Fibroblast of skin of right quadriceps (primary cell): ENCODE measurements around the gene GABBR2.

Source experiments
- DNase-seq: peaks from one replicate; pipeline ENCODE4 v3.0.0-alpha.2; 2013

The GABBR2 gene

DNA sequence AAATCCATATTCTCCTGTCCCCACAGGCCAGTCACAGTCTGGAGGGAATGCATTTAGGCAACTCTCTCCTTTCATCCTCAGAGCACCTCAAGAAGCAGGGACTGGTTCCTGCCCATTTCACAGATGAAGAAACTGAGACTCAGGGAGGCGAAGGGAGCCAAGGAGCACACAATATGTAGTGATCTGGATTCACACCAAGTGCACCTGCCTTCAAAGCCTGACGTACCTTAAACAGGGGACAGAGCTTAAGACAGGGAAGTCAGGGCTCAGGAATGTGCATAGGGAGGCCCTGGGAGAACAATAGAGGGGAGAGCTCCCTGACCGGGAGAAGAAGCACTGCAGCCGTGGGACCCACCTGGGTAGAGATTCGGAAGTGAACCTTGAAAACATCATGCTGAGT lies 83.0 kb downstream of the GABBR2 start:
- no peak for DNase-seq

DNA sequence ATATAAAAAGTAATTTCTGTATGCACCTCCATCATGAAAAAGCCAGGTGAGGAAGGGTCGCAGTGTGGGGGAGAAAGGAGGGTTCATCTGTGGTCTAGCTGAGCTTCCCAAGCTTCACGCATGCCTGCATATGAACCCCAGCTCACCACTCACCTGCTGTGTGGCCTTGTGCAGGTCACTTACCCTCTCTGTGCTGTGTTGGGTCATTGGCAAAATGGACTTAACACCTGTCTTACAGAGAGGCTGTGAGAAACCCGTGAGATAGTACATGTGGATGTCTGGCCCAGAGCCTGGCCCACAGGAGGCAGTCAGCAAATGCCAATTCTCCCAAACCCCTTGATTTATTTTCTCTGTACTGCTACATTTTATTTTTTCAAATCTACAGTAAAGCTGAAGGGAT lies 88.9 kb downstream of the GABBR2 start:
- DNase-seq, result no peak

DNA sequence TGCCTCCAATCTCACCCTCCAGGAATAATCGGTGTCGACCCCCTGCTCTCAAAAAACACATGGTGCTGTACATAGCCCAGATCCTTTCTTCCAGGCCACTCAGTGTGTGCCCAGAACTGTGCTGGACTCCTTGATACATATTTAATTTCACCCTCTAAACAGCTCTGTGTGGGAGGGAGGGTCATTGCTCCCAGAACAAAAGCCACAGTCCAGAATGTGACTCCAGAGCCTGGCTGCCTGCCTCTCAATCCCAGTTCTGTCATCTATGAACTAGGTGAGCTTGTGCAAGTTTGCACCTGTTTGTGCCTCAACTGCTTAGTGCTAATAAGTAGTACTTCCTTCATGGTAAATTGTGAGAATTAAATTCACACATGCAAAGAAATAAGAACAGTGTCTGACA lies 93.1 kb downstream of the GABBR2 start:
- no peak for DNase-seq

DNA sequence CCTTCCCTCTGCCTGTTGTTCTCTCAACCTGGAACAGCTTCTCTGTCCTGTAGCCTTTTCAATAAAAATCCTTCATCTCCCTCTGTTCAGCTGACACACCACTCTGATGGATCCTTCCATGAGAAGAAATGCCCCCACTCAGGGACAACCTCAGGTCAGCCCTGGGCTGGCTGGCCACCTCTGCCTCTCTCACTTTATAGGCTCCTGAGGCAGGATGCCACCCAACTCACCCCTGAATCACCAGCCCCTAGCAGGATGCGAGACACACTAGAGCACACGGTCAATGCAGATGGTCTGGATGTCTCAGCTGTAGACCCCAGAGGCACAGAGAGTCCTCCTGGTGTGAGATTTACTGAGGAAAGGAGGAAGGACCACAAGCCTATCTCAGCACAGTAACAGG lies 93.8 kb downstream of the GABBR2 start:
- no peak for DNase-seq

DNA sequence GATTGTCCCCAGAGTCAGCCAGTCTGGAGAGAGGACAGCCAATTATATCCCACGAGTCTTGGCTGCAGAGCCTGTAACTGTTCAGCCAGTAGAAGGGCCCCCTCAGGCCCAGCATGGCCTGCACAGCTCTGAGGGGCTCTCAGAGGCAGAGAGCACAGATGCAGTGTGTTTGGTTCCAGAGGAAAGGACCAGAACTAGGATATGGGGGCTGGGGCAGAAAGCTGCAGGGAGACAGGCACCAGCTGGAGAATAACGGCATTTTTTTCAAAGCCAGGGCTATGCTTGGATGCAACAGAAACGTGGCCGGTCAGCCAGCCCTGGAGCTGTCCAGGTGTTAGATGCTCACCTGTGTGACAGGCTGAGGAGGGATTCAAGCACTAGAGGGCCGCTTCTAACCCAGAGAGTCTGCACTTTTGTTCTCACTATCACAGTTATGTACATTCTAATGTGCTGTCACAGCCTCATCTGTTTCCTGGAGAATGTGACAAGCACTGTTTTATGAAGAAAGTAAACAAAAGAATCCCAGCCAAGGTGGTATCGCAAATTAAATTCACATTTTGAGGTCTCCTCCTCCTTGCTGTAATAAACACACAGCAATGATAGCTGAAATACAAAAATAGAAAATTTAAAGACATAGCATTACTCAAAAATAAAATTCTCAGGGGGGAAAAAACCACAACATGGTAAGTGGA lies 96.5 kb downstream of the GABBR2 start:
- no peak for DNase-seq

DNA sequence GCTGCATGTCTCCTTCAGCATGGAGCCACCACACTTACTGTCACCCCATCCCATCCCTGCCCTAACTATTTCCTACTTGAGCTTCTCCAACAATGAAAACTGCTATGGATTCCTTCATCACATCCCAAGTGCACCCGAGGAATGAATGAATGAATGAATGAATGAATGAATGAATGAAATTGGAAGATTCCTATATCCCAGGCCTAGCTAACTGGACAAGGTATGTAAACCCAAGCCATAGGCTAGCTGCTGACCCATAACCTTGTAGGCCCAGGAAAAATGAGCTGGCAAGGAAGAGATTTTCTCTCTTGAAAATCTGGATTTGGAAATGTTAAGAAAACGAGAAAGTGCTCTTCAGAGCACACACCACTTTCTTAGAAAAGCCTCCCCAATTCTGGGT lies 97.4 kb downstream of the GABBR2 start:
- no peak for DNase-seq

DNA sequence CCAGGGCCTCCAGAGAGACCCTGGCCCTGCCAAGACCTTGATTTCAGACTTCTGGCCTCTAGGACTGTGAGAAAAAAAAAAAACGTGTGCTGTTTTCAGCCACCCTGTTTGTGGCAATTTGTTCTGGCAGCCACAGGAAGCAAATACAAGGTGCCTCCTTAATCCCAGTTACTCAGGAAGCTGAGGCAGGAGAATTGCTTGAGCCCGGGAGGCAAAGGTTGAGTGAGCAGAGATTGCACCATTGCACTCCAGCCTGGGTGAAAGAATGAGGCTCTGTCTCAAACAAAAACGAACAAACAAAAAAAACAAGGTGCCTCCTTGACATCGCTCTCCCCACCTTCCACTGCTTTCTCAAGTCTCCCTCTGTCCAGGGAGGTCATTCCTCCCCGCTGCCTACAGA lies 98.0 kb downstream of the GABBR2 start:
- no peak for DNase-seq

DNA sequence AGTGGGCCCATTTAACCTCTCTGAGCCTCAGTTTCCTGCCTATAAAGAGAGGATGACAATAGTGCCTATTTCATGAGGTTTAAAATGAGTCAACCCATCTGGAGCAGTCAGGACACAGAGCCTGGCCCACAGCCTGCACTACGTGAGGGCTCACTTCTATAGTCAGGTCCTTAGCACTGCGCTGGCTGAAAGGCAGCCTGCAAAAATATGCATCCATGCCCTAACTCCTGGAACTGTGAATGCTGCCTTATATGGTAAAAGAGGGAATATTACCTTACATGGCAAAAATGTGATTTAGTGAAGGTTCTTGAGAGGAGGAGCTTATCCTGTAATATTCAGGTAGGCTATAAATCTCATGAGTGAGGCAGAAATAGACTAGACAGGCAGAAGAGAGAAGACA lies 98.5 kb downstream of the GABBR2 start:
- peak; percentile 47 for DNase-seq

DNA sequence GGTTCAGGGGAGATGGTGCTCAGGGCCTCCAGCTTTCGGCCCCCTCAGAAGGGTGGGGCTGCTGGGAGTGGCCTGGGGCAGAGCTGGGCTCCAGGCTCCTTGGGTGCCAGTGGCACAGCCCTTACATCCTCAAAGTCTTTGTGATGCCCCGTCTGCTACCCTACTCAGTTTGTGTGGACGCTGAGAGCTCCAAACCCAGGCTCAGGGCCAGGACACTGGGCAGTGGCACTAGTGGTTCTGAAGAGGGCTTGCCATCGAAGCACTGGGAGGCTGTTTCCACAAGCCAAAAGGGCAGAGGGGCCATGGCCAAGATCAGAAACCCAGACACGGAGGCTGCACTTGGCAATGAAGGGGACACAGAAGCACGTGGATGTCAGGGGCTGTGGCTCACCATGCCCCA lies 99.1 kb downstream of the GABBR2 start:
- DNase-seq, result no peak

DNA sequence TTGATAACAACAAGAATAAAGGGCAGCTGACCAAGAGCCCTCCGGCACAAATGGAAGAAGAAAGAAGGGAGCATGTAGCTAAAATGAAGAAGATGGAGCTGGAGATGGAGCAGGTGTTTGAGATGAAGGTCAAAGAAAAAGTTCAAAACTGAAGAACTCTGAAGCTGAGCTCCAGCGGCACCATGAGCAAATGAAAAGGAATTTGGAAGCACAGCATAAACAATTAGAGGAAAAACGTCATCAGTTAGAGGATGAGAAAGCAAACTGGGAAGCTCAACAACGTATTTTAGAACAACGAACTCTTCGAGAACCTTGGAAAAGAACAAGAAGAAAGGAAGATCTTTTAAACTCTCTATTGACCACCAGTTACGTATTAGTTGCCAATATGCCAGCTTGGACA lies 100.9 kb downstream of the GABBR2 start:
- DNase-seq, result peak; percentile 43

DNA sequence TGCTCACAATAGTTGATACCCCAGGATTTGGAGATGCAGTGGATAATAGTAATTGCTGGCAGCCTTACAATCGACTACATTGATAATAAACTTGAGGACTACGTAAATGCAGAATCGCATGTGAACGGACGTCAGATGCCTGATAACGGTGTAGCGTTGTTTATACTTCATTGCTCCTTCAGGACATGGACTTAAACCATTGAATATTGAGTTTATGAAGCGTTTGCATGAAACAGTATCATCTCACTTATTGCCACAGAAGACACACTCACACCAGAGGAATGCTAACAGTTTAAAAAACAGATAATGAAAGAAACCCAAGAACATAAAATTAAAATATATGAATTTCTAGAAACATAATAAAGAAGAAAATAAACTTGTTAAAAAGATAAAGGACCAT lies 101.6 kb downstream of the GABBR2 start:
- no peak for DNase-seq

DNA sequence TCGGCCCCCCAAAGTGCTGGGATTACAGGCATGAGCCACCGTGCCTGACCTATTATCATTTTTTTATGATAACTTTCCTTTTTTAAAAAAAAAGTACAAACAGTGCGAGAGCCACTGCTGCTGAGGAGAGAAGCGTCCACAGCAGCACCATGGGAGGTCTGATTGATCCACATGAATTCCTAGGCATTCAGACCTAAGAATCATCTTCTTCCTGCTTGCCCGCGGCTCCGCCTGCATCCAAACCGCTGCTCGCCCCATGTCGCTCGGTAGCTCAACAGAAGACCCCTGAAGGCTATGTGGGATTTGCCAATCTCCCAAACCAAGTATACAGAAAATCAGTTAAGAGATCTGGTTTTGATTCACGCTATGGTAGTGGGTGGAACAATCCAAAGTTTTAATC lies 102.0 kb downstream of the GABBR2 start:
- no peak for DNase-seq

DNA sequence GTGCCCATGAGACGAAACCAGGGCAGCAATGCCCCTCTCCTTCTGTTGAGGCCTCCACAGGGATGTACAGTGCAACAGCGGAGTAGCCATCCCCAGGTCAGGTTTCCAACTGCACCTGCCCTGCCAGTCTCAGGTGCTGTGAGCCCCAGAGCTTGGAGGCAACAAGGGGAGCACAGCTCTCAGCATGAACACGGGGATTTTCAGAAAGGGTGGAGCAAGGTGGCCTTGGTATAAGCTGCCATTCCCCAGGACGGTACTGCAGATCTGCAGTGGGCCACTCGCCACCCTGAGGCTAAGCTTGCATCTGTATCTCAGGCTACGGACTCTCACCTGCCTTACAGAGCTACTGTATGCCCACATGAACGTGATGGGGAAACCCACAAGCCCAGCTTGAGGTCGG lies 103.6 kb downstream of the GABBR2 start:
- no peak for DNase-seq

DNA sequence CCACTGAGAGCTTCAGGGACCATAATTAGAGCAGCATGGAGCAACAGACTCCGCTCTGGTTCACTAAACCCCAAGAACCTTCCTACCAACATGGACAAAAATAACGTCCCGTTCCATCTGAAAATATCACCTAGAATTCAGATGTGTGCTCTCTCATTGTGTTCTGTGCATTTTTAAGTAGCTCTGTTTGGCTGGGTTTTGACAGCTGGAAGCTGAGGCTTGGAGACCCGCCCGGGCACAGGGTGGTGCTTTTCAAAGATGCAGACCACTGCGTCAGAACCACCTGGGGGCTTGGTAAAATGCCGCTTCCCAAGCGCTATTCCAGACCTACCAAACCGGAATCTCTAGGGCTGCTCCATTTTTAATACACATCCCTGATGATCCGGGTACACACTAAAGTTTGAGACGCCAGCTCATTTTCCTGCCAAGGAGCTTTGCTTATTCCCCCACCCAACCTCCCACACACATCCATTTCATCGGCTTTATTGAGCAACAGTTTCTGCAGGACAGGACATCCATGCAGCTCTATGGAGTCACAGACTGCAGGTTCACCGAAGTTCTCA lies 104.8 kb downstream of the GABBR2 start:
- DNase-seq, result no peak

DNA sequence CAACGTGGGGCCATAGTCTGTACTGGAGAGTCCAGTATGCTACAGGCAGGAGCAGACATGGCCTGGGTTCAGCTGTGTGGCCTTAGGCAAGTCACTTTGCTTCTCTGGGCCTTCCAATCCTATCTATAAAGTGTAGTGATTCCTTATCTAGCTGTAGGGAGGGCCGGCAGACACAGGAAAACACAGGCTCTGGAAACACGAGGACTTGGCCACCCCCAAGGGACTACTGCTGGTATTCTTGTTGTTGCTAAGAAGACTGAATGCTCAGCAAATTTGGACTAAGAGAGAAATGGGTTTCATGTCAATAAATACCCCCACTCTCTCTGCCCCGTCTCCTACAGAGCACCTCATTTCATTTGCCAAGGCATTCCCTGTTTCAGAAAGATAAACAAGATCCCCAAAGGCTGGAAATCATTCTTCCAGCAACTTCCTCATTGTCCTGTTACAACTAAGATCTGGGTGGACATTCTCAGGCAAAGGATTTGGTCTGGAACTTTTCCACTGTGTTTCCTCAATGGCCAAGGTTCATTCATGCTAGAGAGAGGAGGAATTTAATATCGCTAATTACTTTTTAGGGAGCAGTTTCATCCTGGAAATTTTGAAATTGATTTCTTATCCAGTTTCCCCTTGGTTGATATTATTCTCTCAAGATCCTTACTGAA lies 105.8 kb downstream of the GABBR2 start:
- no peak for DNase-seq

DNA sequence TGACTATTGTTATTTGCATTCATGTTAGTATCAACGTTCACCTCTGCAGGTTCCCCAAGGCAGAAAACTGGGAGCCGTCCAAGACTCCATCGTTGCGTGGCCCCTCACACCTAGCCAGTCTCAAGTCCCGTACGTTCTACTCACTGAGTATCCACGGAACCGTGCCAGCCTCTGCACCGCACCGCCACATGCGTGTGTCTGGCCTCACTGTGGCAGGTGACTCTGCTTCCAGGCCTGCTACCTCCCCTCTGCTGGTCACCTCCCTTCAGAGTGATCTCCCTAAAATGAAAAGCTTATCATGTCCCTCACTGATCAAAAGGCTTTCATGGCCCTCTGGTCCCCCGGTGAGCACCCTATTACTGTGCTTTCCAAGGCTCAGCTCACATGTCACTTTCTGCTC lies 108.1 kb downstream of the GABBR2 start:
- no peak for DNase-seq

DNA sequence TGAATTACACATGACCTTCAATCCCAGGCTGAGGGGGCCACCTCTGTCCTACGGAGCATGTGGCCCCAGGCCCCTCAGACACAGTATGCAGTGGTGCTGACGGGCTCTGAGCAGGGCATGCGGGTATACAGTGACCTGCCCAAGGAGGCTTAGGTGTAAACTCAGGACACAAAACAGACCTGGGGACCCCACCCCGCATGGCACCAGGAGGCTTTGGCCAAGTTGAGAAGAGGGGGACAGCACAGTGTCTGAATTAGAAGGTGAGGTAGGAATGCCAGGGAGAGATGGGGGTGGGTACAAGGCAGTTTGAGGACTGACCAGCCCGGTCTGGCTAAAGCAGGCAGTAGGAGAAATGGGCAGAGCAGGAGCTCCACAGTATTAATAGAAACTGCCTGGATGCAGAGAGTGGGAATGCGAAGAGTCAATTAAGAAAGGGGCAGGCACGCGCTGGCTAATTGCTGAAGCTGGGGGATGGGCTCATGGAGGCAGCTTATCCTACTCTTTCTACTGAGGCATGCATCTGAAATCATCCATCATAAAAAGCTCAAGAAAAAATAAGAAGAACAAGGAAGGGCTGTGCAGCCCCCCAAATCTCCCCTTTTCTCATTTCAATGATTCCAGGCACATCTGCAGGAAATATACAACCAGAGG lies 109.0 kb downstream of the GABBR2 start:
- no peak for DNase-seq

DNA sequence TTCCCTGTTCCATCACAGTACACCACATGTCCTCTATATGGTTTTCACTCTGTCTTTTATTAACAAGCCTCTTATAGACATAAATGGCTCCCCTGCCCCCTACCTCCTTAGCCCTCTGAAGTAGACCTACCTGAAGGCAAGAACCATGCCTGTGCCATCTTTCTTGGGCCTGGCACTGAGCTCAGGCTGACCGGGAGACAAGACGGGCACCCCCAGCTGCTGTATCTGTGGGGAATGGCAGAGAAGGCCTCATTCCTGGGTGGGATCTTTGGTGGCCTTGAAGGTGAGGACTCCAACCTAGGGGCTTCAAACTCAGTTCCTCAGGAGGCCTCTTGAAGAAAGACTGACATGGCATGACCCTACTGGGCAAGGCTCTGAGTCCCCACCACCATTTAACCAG lies 109.9 kb downstream of the GABBR2 start:
- DNase-seq, result no peak

DNA sequence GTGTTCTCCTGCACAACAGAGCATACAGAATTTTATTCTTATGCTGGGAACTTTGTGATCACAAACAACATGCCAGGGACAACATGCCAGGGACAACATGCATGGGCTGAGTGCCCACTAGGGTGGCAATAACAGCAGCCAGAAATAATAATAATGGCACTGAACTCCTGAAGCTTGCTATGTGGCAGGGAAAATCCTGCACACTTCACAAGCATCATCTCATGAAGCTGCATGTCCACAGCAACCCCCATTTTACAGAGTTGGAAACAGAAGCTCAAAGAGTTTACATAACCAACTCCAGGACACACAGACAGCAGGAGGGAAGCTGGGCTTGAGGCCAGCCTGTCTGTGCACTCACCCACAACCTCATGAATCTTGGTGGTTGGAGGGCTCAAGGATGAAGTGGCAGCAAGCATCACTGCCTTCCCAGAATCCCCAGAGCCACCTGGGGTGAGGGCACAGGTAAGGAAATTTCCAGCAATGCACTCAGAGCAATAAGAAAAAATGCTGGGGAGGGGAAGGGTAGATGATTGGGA lies 111.4 kb downstream of the GABBR2 start:
- no peak for DNase-seq

DNA sequence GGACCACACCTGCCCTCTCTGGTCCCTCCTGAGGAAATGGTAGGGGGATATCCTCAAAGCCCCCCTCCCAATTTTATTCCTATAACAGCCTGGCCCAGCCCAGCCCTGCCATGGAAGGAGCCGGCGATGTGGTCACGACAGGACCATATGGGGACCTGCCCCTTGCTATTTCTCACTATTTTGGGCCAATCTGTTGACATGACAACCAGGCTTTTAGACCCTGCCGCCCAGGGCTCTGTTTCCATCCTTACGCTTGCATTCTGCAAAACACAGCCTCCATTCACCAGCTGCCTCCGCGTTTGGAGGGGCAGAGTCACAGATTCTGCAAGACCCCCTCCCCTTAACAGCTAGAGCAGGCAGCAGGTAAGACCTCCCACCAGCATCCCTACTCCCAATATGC lies 112.2 kb downstream of the GABBR2 start:
- no peak for DNase-seq

DNA sequence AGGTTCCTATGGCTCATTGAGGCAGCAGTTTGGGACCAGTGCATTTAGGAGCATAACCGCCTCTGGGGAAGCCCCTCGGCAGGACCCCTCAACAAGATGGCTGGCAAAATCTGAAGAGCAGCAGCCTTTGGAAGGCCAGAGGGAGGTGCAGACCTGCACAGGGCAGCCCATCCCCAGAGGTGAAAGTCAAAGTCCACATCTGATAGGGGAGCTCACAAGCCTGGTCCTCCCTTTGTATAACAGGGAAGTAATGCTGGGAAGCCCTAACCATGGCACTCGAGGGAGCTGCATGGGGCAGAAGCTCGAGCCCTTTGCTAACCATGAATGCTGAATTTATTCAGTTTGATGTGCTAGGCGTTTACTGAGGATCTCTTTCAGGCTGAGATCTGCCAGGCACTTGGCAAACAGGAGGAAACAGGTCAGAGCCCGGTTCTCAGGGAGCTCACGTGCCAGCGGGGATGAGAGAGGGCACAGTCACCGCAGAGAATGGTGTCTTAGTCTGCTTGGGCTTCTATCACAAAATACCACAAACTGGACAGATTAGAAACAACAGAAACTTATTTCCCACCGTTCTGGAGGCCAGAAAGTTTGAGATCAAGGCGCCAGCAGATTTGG lies 114.1 kb downstream of the GABBR2 start:
- DNase-seq, result no peak

DNA sequence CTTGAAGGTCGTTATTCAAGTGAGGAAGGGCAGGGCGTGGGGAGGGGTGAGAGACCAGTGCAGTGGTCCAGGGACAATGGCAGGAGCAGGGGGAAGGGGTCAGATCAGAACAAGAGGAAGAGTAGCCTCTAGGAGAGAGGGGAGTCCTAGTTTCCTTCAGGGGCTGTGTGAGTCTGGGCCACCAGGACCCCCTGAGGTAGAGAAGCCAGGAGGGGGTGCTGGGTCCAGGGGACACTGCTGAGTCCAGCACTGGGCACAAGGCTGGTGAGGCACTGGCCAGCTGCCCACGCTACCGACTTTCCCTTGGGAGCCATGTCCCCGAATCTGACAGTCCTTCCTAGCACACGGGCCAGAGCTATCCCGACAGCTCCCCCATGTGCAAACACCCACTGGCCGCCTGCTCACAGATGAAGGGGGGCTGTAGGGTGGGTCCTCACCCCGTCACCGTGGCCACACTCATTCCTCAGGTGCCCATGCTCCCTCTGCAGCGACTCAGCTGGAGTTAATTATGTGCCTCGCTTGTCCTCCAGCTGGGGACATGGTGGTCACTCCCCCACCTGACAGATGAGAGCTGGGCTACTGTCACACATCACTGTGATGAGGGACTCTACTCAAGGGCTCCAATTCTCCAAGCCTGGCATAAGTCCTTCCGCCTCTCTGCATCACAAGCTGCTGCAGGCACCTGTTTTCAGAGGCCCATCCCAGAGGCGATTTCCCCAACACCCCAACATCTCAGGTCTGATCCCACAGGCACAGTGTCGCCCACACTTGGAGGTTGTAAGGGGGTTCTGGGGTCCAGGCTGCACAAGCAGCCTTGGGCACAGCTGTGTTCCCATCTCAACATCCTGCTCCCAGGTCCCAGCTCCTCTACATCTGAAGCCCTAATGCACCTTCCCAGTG lies 115.1 kb downstream of the GABBR2 start:
- no peak for DNase-seq
